Tibial nerve (tissue), 4 donors: ENCODE data around the gene PRDX5. TPM values are rescaled to one million over a fixed set of nuclear protein-coding genes. Genes with fewer than 3 reads are reported as not detected.
A peak's percentile ranks its signal among the peaks of the same experiment; 100 is the strongest.

Experiments used
- DNase-seq, 2 donors: peaks; one replicate each; pipeline ENCODE4 v3.0.0-alpha.2; 2019; ENCODE audit warnings: low spot score in 2 of 2
- H3K27ac ChIP-seq, 4 donors: fragments of 200-600 bp; sonication (generic) in 3 of 4; one replicate each; pipeline ENCODE4 v1.5.1; 2017 to 2019; ENCODE audit warnings: mild to moderate bottlenecking in 1 of 4
- H3K27me3 ChIP-seq, 2 donors: fragments of 200-600 bp; sonication (generic) in 1 of 2; one replicate each; pipeline versions ENCODE4 v1.5.1 to v1.6.0; 2017 to 2019
- H3K36me3 ChIP-seq, 3 donors: fragments of 200-600 bp; sonication (generic); one replicate each; pipeline ENCODE4 v1.5.1; 2018 to 2019
- H3K4me1 ChIP-seq, 4 donors: fragments of 200-600 bp; sonication (generic) in 3 of 4; one replicate each; pipeline ENCODE4 v1.5.1; 2017 to 2019
- H3K4me3 ChIP-seq, 4 donors: fragments of 200-600 bp; sonication (generic) in 3 of 4; one replicate each; pipeline ENCODE4 v1.5.1; 2017 to 2019; ENCODE audit warnings: mild to moderate bottlenecking in 1 of 4, moderate library complexity in 1 of 4
- H3K9me3 ChIP-seq, 4 donors: fragments of 200-600 bp; sonication (generic) in 3 of 4; one replicate each; pipeline ENCODE4 v1.5.1; 2017 to 2019
- EP300 ChIP-seq, 2 donors: sonication (generic); formaldehyde crosslinking; IDR thresholded peaks; one replicate each; pipeline ENCODE4 v1.6.1; 2017; ENCODE audit warnings: antibody characterized with exemption in 2 of 2, mild to moderate bottlenecking in 1 of 2
- POLR2A ChIP-seq, 2 donors: fragments of 450-650 bp; IDR thresholded peaks; one replicate each; pipeline ENCODE4 v1.6.1; 2017; ENCODE audit warnings: antibody characterized with exemption in 2 of 2, mild to moderate bottlenecking in 2 of 2, moderate library complexity in 2 of 2
- WGBS, 2 donors: methylation state at CpG; one replicate each; pipeline ENCODE4 v1.1.5; 2018; 5-methylcytosine and 5-hydroxymethylcytosine counted together
- total RNA-seq, 4 donors: library from RNA; depleted of rRNA; stranded (reverse); fragments of >200 nt; gene quantifications; one replicate each; pipeline ENCODE4 v1.1.0, GENCODE V29; 2016
- TF ChIP-seq, protein P1 (sequence below), 5 experiments: fragments of 200-600 bp in 3 of 5; fragments of 450-650 bp in 2 of 5; sonication (generic) in 3 of 5; IDR thresholded peaks; one replicate each; pipeline ENCODE4 v1.5.1; 2016 to 2019; ENCODE audit warnings: antibody characterized with exemption in 5 of 5, mild to moderate bottlenecking in 3 of 5, moderate library complexity in 2 of 5

The PRDX5 gene
- total RNA-seq, 4 donors from 2014 or later: 142 to 246 (median 204) TPM

- WGBS, 2 donors: 84 to 87% methylated on average over 8 of the region's 8 CpGs
These were observed 20.8 kb downstream of the PRDX5 start for GRCh38 chr11:64338716-64339115.

DNA sequence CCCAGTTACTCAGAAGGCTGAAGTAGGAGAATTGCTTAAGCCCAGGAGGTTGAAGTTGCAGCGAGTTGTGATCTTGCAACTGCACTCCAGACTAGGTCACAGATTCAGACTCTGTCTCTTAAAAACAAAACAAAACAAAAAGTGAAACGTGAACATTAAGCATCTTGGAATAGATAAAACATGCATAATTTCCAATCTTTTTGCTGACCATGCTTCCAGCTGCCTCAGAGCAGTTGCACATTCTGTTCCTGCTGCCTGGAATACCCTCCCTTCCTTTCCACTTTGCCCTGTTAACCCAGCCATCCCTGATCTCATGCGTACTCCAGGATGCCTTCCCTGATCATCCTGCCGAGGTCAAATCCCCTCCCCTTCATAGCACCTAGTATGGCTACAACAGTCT, 21.4 kb downstream of the PRDX5 start:
- no peaks in the 10 kb centered on the region for H3K36me3 ChIP-seq
- H3K4me1 ChIP-seq: peaks cover 0 to 30% (median 9%) of the 10 kb centered on the region in 4 donors
- no peak for DNase-seq
- H3K27ac ChIP-seq: peak overlapping the region in 1 of 4 donors; percentile 72
- 59 to 67% methylated on average over 4 of the region's 4 CpGs for WGBS, 2 donors
- no peak for TF ChIP-seq EP300 (IDR thresholded peaks at IDR 0.05)
- TF ChIP-seq, protein P1, sequence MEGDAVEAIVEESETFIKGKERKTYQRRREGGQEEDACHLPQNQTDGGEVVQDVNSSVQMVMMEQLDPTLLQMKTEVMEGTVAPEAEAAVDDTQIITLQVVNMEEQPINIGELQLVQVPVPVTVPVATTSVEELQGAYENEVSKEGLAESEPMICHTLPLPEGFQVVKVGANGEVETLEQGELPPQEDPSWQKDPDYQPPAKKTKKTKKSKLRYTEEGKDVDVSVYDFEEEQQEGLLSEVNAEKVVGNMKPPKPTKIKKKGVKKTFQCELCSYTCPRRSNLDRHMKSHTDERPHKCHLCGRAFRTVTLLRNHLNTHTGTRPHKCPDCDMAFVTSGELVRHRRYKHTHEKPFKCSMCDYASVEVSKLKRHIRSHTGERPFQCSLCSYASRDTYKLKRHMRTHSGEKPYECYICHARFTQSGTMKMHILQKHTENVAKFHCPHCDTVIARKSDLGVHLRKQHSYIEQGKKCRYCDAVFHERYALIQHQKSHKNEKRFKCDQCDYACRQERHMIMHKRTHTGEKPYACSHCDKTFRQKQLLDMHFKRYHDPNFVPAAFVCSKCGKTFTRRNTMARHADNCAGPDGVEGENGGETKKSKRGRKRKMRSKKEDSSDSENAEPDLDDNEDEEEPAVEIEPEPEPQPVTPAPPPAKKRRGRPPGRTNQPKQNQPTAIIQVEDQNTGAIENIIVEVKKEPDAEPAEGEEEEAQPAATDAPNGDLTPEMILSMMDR (IDR thresholded peaks at IDR 0.05): no peak
- no peak for TF ChIP-seq POLR2A (IDR thresholded peaks at IDR 0.05)
- H3K9me3 ChIP-seq: no peaks in the 10 kb centered on the region
- H3K27me3 ChIP-seq: no peaks in the 10 kb centered on the region
- H3K4me3 ChIP-seq: no peak overlapping the region

More at GRCh38 chr11:64338716-64339115, 20.8 kb downstream of the PRDX5 start:
- peaks cover 0 to 30% (median 9%) of the 10 kb centered on the region in 4 donors for H3K4me1 ChIP-seq
- H3K36me3 ChIP-seq: no peaks in the 10 kb centered on the region
- no peak for TF ChIP-seq EP300 (IDR thresholded peaks at IDR 0.05)
- TF ChIP-seq, protein P1 (IDR thresholded peaks at IDR 0.05): no peak
- TF ChIP-seq POLR2A (IDR thresholded peaks at IDR 0.05): no peak
- no peak overlapping the region for H3K4me3 ChIP-seq
- H3K9me3 ChIP-seq: no peaks in the 10 kb centered on the region
- H3K27me3 ChIP-seq: no peaks in the 10 kb centered on the region
- DNase-seq: no peak
- no peak overlapping the region for H3K27ac ChIP-seq

- Histone ChIP-seq H3K9me3 (no peaks in the 10 kb centered on the region), H3K27me3 (no peaks in the 10 kb centered on the region), H3K4me1 (peaks cover 0 to 30% (median 9%) of the 10 kb centered on the region in 4 donors), H3K36me3 (no peaks in the 10 kb centered on the region), H3K4me3 (peak within 1 kb of the TSS in 2 of 4 donors; percentile 38 to 39), H3K27ac (peak within 1 kb of the TSS in 2 of 4 donors; percentile 9 to 72)
- TF ChIP-seq, protein P1 (IDR thresholded peaks at IDR 0.05): no peak
- TF ChIP-seq POLR2A (IDR thresholded peaks at IDR 0.05) (no peak), EP300 (IDR thresholded peaks at IDR 0.05) (peak in 1 of 2 donors; percentile 5)
- DNase-seq: no peak
- 67 to 76% methylated on average over 13 to 16 of the region's 16 CpGs for WGBS, 2 donors
These were observed 22.0 kb downstream of the PRDX5 start, which contains the start of gene CCDC88B for GRCh38 chr11:64339754-64340408. TSS of gene CCDC88B (plus strand) at chr11:64340204. CDS start at chr11:64340267, 63 bp downstream.

- Histone ChIP-seq H3K4me1 (peaks cover 0 to 30% (median 9%) of the 10 kb centered on the region in 4 donors), H3K4me3 (peak overlapping the region in 2 of 4 donors; percentile 38 to 39), H3K27ac (peak overlapping the region in 2 of 4 donors; percentile 9 to 72), H3K36me3 (no peaks in the 10 kb centered on the region), H3K9me3 (no peaks in the 10 kb centered on the region), H3K27me3 (no peaks in the 10 kb centered on the region)
- WGBS, 2 donors: 19 to 24% methylated on average over 31 to 33 of the region's 33 CpGs
- DNase-seq: peak in 1 of 2 donors; percentile 27
- TF ChIP-seq POLR2A (IDR thresholded peaks at IDR 0.05) (no peak), EP300 (IDR thresholded peaks at IDR 0.05) (no peak)
- TF ChIP-seq, protein P1 (IDR thresholded peaks at IDR 0.05): no peak
These were observed 22.9 kb downstream of the PRDX5 start for GRCh38 chr11:64340671-64341335.

- Histone ChIP-seq H3K4me3 (no peak overlapping the region), H3K27ac (no peak overlapping the region), H3K4me1 (peaks cover 0 to 30% (median 9%) of the 10 kb centered on the region in 4 donors), H3K27me3 (no peaks in the 10 kb centered on the region), H3K9me3 (no peaks in the 10 kb centered on the region), H3K36me3 (no peaks in the 10 kb centered on the region)
- DNase-seq: no peak
- no peak for TF ChIP-seq POLR2A (IDR thresholded peaks at IDR 0.05)
- TF ChIP-seq EP300 (IDR thresholded peaks at IDR 0.05): no peak
- TF ChIP-seq, protein P1 (IDR thresholded peaks at IDR 0.05): no peak
- WGBS, 2 donors: 62 to 82% methylated on average over 8 to 21 of the region's 21 CpGs
These were observed 23.5 kb downstream of the PRDX5 start for GRCh38 chr11:64341429-64341828.
